HFF-Myc (cell line): Measurements from ENCODE around the gene FANCL.
"Not testable (repeated sequence)": the region's sequence is repeated elsewhere in the genome, so short reads cannot be mapped to it uniquely, and the experiment has no call there.

Experiments
- DNase-seq: peaks from one replicate; pipeline ENCODE4 v3.0.0-alpha.2; 2011; ENCODE audit warnings: low read depth; ENCODE audit errors: extremely low read depth
- H3K4me3 ChIP-seq: replicated peaks from 2 replicates; pipeline ENCODE4 v1.5.1; 2011; ENCODE audit warnings: low read depth, mild to moderate bottlenecking, control low read depth, low read length
- CTCF ChIP-seq: IDR thresholded peaks from 2 replicates; pipeline ENCODE4 v1.5.1; 2012; ENCODE audit warnings: mild to moderate bottlenecking, low read depth, low read length, control low read depth; ENCODE audit errors: missing control alignments

Gene FANCL

GRCh38 chr2:58235170-58235569 is 6.0 kb downstream of the FANCL start:
- no peak overlapping the region for H3K4me3 ChIP-seq
- no peak for TF ChIP-seq CTCF
- DNase-seq: no peak

- TF ChIP-seq CTCF: no peak
- DNase-seq: no peak
- H3K4me3 ChIP-seq: no peak overlapping the region
These were observed 12.8 kb downstream of the FANCL start for GRCh38 chr2:58228299-58228698.

- DNase-seq: no peak
- TF ChIP-seq CTCF: no peak
- no peak overlapping the region for H3K4me3 ChIP-seq
These were observed 13.8 kb downstream of the FANCL start for GRCh38 chr2:58227171-58227917.

GRCh38 chr2:58221909-58222308 is 19.2 kb downstream of the FANCL start:
- TF ChIP-seq CTCF: no peak
- no peak overlapping the region for H3K4me3 ChIP-seq
- DNase-seq: no peak

GRCh38 chr2:58215429-58215828 is 25.7 kb downstream of the FANCL start:
- no peak for DNase-seq
- no peak for TF ChIP-seq CTCF
- no peak overlapping the region for H3K4me3 ChIP-seq

- not testable (repeated sequence) for H3K4me3 ChIP-seq, DNase-seq
These were observed 30.1 kb downstream of the FANCL start for GRCh38 chr2:58210951-58211568.

GRCh38 chr2:58207189-58207588 is 33.9 kb downstream of the FANCL start:
- DNase-seq: no peak
- no peak overlapping the region for H3K4me3 ChIP-seq
- no peak for TF ChIP-seq CTCF
